ENCODE measurements around the gene IGFALS.
A peak's percentile ranks its signal among the peaks of the same experiment; 100 is the strongest.

Gene IGFALS

DNA sequence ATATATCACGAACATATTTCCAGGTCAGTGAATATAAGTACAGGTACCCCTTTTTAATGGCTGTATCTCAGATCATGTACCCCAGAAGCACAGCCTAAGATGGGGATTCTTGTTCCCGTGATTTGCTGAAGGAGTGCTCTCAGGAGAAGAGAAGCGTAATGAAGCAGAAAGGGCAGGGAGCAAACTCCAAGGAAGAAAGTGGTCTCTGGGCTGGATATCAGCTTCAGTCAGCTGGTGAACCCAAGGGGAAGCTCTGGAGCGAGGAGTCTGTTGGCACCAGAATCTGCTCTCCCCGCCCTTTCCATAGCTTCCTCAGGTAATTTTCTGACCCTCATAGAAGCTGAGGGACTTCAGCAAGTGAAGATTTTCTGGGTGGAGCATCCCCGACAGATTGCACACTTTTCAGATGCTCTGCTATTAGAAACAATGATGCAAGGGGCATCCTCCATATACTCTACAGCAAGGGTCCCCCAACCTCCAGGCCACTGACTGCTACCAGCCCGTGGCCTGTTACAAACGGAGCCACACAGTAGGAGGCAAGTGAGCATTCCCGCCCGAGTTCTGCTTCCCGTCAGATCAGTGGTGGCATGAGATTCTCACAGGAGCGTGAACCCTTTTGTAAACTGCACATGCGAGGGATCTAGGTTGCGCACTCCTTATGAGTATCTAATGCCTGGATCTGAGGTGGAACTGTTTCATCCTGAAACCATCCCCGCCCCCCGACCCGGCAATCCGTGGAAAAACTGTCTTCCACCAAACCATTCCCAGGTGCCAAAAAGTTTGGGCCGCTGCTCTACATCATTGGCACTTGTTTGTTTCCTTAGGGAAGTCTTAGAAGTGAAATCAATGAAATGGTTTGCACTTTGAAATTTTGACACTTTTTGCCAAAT lies 37.9 kb upstream of the IGFALS start:
- peaks cover 6% of the 10 kb centered on the region for H3K79me1 ChIP-seq (ENCODE audit: low read depth, low read length)
- peaks cover 0 to 10% of the 10 kb centered on the region in 2 donors for H3K4me1 ChIP-seq (ENCODE audit: control insufficient read depth in 2 of 2, insufficient read depth in 1 of 2, low read depth in 1 of 2, low read length in 2 of 2)
- no peaks in the 10 kb centered on the region for H3K9me3 ChIP-seq (replicated peaks in 1 of 2; ENCODE audit: control insufficient read depth in 2 of 2, insufficient read depth in 1 of 2, low read depth in 1 of 2, low read length in 2 of 2)
- no peak overlapping the region for H4K8ac ChIP-seq (ENCODE audit: low read depth, low read length)
- H3K36me3 ChIP-seq (replicated peaks in 1 of 2; ENCODE audit: control insufficient read depth in 2 of 2, insufficient read depth in 2 of 2, low read length in 2 of 2): peaks cover 5 to 33% of the 10 kb centered on the region in 2 donors
- H3K4me2 ChIP-seq (ENCODE audit: insufficient read depth, low read length, poor library complexity, severe bottlenecking): no peak overlapping the region
- H2BK5ac ChIP-seq (ENCODE audit: low read length): no peak overlapping the region
- no peak overlapping the region for H3K4ac ChIP-seq (ENCODE audit: low read length)
- no peak overlapping the region for H2BK15ac ChIP-seq (ENCODE audit: low read length)
- no peak overlapping the region for H4K91ac ChIP-seq (ENCODE audit: low read depth, low read length, poor library complexity)
- H3K4me3 ChIP-seq (ENCODE audit: low read length in 2 of 2): no peak overlapping the region
- no peak overlapping the region for H3K27ac ChIP-seq (replicated peaks; ENCODE audit: low read length)
- H3K27me3 ChIP-seq (ENCODE audit: control insufficient read depth in 3 of 3, insufficient read depth in 3 of 3, low read depth in 1 of 3, low read length in 3 of 3): no peaks in the 10 kb centered on the region
- H3K14ac ChIP-seq (ENCODE audit: low read length): no peak overlapping the region
- no peak overlapping the region for H2AFZ ChIP-seq (ENCODE audit: low read length)
- no peak overlapping the region for H2AK5ac ChIP-seq (ENCODE audit: low read depth, low read length)
- H3K9ac ChIP-seq (ENCODE audit: low read depth, low read length, poor library complexity): no peak overlapping the region
- no peak overlapping the region for H3K18ac ChIP-seq (ENCODE audit: low read length)
- no peak overlapping the region for H2BK120ac ChIP-seq (ENCODE audit: low read depth, low read length)
- DNase-seq (ENCODE audit: low spot score): no peak
- no CpG with 5 or more reads among the region's 19 CpGs for WGBS, 2 donors (ENCODE audit: extremely low coverage in 2 of 2, insufficient read length in 2 of 2, insufficient replicate concordance in 1 of 2)
- H2BK12ac ChIP-seq (ENCODE audit: low read length): no peak overlapping the region
- H3K23ac ChIP-seq (ENCODE audit: low read depth, low read length, poor library complexity): no peak overlapping the region

DNA sequence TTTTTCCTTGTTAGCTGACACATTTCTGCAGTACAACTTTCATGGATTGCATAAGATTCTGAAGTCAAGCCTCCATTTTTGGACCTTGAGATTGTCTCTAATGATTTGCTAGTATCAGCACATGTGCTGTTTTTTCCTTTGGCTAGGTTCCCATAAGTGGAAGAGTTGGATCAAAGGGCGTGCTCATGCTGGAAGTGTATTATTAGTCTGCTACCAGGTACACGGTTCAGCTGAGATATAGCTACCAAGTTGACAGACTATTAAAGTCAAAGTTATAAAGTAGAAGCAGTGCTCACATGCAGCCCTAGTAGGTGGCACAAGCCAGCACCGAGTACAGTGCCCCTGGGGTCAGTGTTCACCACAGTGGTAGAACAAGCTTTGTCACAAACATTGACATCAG lies 36.7 kb upstream of the IGFALS start:
- H3K23ac ChIP-seq (ENCODE audit: low read depth, low read length, poor library complexity): no peak overlapping the region
- H3K27ac ChIP-seq (replicated peaks; ENCODE audit: low read length): no peak overlapping the region
- no peak overlapping the region for H2BK12ac ChIP-seq (ENCODE audit: low read length)
- no peak overlapping the region for H3K18ac ChIP-seq (ENCODE audit: low read length)
- no peak overlapping the region for H4K8ac ChIP-seq (ENCODE audit: low read depth, low read length)
- peaks cover 9% of the 10 kb centered on the region for H3K79me1 ChIP-seq (ENCODE audit: low read depth, low read length)
- H3K14ac ChIP-seq (ENCODE audit: low read length): no peak overlapping the region
- no peak overlapping the region for H3K4me3 ChIP-seq (ENCODE audit: low read length in 2 of 2)
- no peak overlapping the region for H2AFZ ChIP-seq (ENCODE audit: low read length)
- no peak overlapping the region for H4K91ac ChIP-seq (ENCODE audit: low read depth, low read length, poor library complexity)
- H3K36me3 ChIP-seq (replicated peaks in 1 of 2; ENCODE audit: control insufficient read depth in 2 of 2, insufficient read depth in 2 of 2, low read length in 2 of 2): peaks cover 5 to 33% of the 10 kb centered on the region in 2 donors
- no peak overlapping the region for H2BK5ac ChIP-seq (ENCODE audit: low read length)
- no peaks in the 10 kb centered on the region for H3K9me3 ChIP-seq (replicated peaks in 1 of 2; ENCODE audit: control insufficient read depth in 2 of 2, insufficient read depth in 1 of 2, low read depth in 1 of 2, low read length in 2 of 2)
- WGBS, 2 donors (ENCODE audit: extremely low coverage in 2 of 2, insufficient read length in 2 of 2, insufficient replicate concordance in 1 of 2): no CpG with 5 or more reads among the region's 3 CpGs
- no peak overlapping the region for H2AK5ac ChIP-seq (ENCODE audit: low read depth, low read length)
- H3K4me1 ChIP-seq (ENCODE audit: control insufficient read depth in 2 of 2, insufficient read depth in 1 of 2, low read depth in 1 of 2, low read length in 2 of 2): peaks cover 0 to 10% of the 10 kb centered on the region in 2 donors
- no peak overlapping the region for H3K9ac ChIP-seq (ENCODE audit: low read depth, low read length, poor library complexity)
- H3K4me2 ChIP-seq (ENCODE audit: insufficient read depth, low read length, poor library complexity, severe bottlenecking): no peak overlapping the region
- H2BK120ac ChIP-seq (ENCODE audit: low read depth, low read length): no peak overlapping the region
- no peaks in the 10 kb centered on the region for H3K27me3 ChIP-seq (ENCODE audit: control insufficient read depth in 3 of 3, insufficient read depth in 3 of 3, low read depth in 1 of 3, low read length in 3 of 3)
- DNase-seq (ENCODE audit: low spot score): no peak
- no peak overlapping the region for H2BK15ac ChIP-seq (ENCODE audit: low read length)
- no peak overlapping the region for H3K4ac ChIP-seq (ENCODE audit: low read length)

DNA sequence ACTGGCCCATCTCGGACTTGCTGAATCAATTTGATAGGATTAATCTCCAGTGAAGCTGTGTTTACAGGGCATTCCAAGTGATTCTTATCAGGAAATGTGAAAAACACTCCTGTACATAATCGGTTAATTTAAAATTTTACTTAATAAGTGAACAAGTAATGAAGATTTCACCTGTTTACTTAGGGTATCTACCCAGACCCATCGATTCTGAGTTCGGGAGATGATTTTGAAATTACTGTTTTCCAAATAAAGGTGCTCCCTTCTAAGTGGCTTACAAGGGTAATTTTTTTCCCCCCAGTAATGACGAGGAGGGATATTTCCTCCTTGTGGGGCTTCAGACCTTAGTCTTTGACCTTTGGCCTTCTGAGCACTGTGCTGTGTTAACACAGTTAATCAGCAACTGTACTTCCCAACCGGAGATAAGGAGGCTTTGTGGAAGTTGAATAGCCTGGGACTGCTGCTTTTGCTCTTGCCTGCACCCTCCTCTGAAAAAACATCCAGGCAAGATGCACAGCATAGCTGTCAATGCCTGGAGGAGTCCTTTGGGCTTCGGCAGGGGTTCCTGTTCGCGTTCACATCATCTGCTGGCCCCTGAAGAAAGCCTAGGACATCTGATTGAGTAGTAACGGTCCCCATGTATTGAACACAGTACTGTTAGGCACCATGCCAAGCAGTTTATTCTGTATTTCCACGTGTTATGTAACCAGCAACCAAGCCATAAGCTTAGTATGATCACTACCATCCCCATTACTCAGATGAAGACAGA lies 35.3 kb upstream of the IGFALS start:
- peaks cover 0 to 10% of the 10 kb centered on the region in 2 donors for H3K4me1 ChIP-seq (ENCODE audit: control insufficient read depth in 2 of 2, insufficient read depth in 1 of 2, low read depth in 1 of 2, low read length in 2 of 2)
- peak overlapping the region in 1 of 2 donors; percentile 97 for H3K4me3 ChIP-seq (ENCODE audit: low read length in 2 of 2)
- H2BK5ac ChIP-seq (ENCODE audit: low read length): no peak overlapping the region
- WGBS, 2 donors (ENCODE audit: extremely low coverage in 2 of 2, insufficient read length in 2 of 2, insufficient replicate concordance in 1 of 2): no CpG with 5 or more reads among the region's 11 CpGs
- no peak overlapping the region for H2BK120ac ChIP-seq (ENCODE audit: low read depth, low read length)
- no peak overlapping the region for H4K8ac ChIP-seq (ENCODE audit: low read depth, low read length)
- H3K23ac ChIP-seq (ENCODE audit: low read depth, low read length, poor library complexity): no peak overlapping the region
- H2BK15ac ChIP-seq (ENCODE audit: low read length): no peak overlapping the region
- H3K4me2 ChIP-seq (ENCODE audit: insufficient read depth, low read length, poor library complexity, severe bottlenecking): no peak overlapping the region
- H3K9me3 ChIP-seq (replicated peaks in 1 of 2; ENCODE audit: control insufficient read depth in 2 of 2, insufficient read depth in 1 of 2, low read depth in 1 of 2, low read length in 2 of 2): no peaks in the 10 kb centered on the region
- H3K4ac ChIP-seq (ENCODE audit: low read length): no peak overlapping the region
- no peak overlapping the region for H3K18ac ChIP-seq (ENCODE audit: low read length)
- H3K79me1 ChIP-seq (ENCODE audit: low read depth, low read length): peaks cover 11% of the 10 kb centered on the region
- no peak overlapping the region for H2AFZ ChIP-seq (ENCODE audit: low read length)
- H3K9ac ChIP-seq (ENCODE audit: low read depth, low read length, poor library complexity): no peak overlapping the region
- no peak overlapping the region for H2BK12ac ChIP-seq (ENCODE audit: low read length)
- no peak overlapping the region for H4K91ac ChIP-seq (ENCODE audit: low read depth, low read length, poor library complexity)
- H3K36me3 ChIP-seq (replicated peaks in 1 of 2; ENCODE audit: control insufficient read depth in 2 of 2, insufficient read depth in 2 of 2, low read length in 2 of 2): peaks cover 5 to 33% of the 10 kb centered on the region in 2 donors
- no peak for DNase-seq (ENCODE audit: low spot score)
- no peaks in the 10 kb centered on the region for H3K27me3 ChIP-seq (ENCODE audit: control insufficient read depth in 3 of 3, insufficient read depth in 3 of 3, low read depth in 1 of 3, low read length in 3 of 3)
- H3K27ac ChIP-seq (replicated peaks; ENCODE audit: low read length): no peak overlapping the region
- no peak overlapping the region for H3K14ac ChIP-seq (ENCODE audit: low read length)
- no peak overlapping the region for H2AK5ac ChIP-seq (ENCODE audit: low read depth, low read length)

Measured in neuronal stem cell (in vitro differentiated cells).